DMS53 treated with DMSO at 0.1 percent for 48 hours (cell line): ENCODE data around the gene ACP7.
"Not testable (repeated sequence)": the region's sequence is repeated elsewhere in the genome, so short reads cannot be mapped to it uniquely, and the experiment has no call there.

Experiments used
- DNase-seq: peaks from one replicate; lab custom pipeline; 2025; ENCODE audit not compliant: unreplicated experiment; lab: John Stamatoyannopoulos, UW

The ACP7 gene

DNA sequence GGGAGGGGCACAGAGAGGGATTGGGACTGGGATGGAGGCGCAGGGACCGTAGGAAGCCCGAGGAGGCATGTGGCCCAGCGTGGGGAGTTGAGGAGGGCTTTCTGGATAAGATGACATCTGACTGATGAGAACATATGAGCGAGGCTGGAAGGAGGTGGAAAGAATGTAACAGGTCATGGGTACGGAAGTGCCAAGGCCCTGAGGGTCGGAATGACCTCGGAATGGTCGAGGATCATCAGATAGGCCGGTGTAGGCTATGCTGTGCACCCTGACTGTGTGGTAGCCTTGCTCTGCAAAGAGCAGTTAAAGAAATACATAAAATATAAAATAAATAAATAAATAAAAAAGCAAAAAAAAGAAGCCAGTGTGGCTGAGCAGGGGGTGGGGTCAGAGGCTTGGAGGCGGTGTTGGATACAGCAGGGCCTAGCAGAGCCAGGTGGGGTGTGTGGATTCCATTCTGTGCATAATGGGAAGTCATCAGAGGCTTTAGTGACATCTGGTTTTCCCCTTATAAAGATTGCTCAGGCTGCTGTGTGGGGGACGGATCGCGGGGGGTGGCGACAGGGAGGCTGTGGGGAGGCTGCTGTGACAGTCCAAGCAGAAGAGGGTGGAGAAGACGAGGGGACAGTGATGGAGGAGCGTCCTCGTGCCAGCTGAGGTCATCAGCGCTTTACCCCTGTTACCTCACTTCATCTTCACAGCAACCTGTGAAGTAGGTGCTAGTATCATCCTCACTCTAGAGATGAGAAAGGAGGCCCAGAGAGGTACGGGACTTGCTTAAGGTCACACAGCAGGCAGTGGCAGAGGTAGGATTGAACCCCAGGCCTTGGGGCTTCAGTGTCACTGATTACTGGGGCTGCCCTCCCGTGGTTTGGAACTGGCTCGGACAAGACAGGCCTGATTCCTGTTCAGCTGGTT is 46.4 kb downstream of the ACP7 start:
- no peak for DNase-seq

DNA sequence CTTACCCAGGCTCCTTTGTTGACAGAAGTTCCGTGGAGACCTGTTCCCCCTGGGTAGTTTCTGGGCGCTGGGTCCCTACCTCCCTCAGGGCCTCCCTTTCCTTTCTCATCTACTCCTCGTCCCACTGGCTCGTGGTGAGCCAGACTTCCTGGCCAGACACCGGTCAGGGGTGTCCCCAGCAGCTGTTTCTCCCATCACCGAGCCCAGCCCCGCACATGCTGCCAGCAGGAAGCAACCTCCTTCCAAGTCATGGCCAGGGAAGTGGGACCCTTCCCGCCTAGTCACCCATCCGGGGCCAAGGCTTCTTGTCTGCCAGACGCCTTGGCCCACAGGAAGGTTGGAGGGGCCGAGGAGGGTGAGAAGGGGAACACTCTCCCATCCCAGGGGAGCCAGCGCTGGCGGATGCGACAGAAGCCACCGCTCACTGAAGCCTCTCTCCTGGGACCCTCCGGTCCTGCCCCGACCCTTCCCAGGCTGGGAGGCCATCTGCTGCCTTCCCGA is 47.1 kb downstream of the ACP7 start:
- DNase-seq = no peak

DNA sequence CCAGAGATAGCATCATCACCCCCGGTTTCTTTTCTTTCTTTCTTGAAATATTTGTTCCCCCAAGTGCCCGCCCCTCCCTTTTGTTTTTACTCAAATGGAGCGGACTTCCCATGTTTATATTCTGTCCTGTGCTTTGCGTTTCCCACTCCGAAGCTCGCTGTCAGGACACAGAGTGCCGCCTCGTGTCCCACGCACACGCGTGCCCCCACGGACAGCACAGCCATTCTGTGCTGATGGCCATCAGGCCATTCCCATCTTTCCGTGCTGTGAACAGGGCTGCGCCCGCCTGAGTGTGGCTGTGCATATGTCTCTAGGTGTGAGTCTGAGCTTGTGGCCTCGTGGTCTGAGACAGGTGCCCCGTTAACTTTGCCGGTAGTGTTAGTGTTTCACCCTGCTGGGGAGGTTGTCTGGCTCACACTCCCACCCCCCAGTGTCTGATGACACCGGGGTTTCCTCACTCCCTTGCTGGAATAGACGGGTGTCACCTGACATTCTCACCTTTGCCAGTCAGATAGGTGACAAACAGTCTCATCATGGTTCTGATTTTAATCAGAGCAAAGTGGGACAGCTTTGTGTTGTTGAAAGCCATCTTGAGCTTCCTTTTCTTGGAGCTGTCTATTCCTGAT is 48.3 kb downstream of the ACP7 start:
- no peak for DNase-seq

DNA sequence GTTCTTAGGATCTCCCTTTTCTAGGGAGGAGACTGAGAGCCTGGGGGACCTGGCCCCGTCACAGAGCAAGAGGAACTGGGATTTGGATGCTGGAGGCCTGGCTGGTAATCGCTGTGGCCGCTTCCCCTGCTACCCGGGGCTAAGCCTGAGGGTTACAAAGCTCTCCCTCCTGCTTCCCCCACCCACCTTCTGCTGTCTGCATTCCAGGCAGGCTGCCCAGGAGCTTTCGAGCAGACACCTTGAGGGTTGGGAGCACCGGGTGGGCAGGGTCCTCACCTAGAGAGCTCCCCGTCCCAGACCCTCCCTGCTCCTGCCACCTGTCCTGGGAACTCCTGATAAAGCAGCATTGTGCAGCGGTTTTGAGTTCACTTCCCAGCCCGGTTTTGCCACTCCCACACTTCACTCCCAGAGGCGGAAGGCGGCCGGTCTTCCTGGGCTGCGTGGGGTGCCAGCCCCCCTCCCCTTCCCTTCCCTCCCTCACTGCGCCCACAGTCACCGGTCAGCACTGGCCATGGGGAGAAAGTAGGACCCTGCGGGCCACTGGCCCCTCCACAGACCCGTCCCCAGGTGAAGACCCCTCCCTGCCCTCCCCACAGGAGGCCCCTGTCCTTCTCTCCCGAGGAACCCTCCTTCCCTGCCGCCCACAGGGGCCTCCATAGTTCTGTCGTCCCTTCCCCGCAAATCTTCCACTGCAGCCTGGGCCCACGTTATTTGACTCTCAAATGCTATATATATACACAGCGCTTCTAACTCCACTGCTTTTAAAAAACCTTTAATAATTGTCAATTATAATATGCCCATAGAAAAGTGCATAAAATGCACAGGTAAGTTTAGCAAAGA is 49.5 kb downstream of the ACP7 start:
- DNase-seq = no peak

DNA sequence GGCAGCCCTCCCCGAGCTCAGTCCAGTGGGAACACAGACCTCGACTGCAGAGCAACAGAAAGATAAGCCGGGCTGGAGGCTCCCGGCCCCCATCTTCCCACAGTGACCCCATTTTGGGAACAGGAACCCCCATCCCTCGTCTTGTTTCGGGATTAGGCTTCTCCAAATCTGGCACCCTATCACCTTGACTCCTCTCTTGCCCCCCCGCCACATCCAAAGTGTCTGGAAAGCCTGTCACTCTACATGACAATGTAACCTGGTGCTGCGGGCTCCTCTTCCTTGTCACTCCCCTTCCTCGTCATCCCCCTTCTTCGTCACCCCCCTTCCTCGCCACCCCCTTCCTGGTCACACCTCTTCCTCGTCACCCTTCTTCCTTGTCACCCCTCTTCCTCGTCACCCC is 51.5 kb downstream of the ACP7 start:
- no peak for DNase-seq

DNA sequence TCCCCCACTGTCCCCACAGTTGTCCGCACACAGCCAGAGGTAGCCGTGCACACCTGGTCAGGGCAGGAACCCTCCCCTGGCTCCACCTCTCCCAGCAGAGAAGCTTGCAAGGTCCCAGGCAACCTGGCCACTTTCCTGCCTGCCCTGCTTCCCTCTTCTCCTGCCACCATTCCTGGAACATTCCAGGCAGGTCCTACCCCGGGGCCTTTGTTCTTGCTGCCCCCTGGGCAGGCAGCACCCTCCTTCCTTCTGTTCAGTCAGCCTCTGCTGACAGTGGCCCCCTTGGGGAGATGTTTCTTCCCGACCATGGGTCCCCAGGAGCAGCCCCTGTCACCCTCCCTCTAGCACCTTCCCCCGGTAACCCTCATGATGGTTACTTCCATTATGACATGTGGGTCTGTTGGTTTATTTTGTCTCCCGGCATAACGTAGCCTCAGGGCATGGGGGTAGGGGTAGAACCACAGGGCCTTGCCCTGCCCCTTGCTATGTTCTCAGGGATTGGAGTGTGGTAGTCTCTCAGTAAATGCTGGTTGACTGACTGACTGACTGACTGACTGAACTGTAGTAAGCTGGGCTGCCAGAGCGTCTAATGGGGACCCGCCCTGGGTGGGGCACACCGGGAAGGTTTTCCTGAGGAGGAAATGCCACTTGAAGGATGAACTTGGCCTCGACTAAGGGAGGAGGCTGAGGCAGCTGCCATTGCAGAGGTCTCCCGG is 52.2 kb downstream of the ACP7 start:
- DNase-seq = no peak

DNA sequence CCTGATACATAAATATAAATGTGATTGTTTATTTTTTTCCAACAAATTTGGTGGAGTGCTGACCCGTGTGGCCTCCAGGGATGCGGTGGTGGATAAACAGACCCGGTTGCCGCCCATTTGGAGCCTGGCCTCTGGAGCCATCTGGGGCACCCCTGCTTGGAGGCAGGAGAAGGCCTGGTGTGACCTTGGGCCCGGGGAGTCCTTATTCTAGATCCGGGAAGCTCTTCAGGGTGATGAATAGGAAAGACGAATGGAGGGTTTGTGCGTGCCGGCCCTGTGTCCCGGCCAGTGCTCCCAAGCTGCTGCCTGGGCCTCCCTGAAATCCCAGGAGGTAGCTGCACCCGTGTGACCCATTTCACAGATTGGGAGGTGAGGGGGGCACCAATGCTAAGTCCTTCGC is 53.0 kb downstream of the ACP7 start:
- DNase-seq = no peak

DNA sequence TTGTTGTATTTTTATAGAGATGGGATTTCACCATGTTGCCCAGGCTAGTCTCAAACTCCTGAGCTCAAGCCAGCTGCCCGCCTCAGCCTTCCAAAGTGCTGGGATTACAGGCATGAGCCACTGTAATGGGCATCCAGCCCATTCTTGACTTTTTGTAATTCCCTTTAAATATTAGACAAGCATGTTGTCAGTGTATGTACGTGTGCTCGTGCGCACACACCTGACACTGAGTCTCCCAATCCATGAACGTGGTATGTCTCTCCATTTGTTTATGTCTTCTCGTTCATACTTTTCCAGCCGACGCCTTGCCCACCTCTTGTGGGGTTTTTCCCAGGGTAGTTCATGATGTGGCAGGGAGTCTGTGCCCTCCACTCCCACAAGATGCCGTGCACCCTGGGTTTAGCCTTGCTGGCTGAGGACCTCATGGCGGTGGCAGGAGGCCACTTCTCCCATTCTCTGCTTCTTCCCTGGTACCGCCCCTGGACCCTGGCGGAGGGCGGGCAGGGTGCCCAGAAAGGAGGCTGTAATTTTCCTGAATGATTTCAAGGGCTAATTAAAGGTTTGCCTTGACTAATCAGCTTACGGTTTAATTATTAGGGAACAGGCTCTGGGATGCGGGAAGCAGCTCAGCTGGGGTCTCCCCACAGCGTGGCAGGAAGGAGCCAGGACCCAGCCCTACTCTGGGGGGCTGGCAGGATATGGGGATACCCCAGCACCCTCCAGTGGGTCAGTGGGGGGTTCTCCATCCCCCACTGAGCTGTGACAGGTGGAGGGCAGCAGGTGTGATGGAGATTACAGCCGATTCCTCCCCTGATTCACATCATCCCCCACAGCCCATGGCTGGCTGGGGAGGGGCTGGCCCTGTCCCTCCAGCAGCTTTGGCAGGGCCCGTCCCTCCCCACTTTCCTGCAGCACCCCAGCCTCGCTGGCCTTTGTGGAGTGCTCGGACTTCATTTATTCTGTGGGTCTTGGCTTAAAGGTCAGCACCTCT is 54.3 kb downstream of the ACP7 start:
- no peak for DNase-seq

DNA sequence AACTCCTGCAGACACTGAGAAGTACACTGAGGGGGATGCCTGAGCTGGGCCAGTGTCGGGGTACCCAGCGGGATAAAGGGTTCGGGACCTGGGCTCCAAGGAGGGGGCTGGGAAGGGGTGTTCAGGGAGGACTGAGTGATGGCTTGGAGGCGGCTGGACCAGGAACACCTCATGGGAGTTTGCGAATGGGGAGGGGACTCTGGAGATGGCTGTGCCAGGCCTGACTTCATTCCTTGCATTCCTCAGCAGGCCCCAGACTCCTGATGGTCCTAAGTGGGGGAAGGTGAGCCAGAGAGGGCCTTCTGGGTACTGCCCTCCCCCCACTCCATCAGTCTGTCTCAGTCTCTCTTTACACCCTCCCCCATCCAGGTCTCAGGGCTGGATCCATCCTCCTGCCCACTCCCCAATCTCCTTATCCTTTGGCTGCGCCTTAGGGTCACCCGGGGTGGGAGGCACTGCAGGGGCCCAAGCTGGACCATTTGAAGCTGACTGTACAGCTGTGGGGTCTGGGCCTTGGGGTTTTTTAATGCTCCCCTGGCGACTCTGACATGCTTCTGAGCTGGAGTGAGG is 55.2 kb downstream of the ACP7 start:
- no peak for DNase-seq

DNA sequence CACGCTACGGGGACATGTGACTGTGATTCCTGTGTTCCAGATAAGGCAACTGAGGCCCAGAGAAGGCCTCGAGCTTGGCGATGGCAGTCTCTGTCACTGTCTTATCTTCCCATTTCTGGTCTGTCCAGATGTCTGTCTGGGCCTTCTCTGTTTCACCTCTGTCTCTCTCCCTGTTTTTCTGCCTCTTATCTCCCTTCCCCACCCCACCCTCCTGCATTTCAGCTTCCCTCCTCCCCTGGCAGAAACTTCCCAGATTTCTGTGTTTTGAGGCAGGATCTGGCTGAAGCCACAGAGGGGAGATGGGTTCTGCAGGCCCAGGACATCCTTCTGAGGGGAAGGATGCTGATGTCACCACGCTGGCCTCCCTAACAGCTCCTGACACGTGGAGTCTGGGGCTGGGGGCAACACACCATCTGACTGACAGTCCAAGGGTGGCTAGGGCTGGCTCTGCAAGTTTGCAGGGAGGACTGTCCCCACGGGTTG is 55.8 kb downstream of the ACP7 start:
- DNase-seq = no peak

DNA sequence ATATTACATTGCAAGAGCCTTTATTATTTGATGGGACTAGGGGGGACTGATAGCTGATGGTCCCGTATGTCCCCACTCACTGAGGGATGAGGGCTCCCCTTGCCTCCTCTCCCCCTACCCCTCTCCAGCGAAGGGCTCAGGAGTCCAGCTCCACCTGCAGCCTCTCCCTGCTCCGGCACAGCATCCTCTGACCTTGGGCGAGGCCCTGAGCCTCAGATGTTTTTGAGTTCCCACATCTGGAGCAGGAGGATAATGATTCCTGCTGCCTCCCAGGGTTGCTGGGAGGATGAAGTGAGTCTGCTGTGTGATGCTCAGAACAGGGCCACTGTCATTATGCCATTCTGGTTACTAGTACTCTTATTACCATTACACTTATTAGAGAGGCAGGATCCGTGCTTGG is 56.4 kb downstream of the ACP7 start:
- DNase-seq = no peak

DNA sequence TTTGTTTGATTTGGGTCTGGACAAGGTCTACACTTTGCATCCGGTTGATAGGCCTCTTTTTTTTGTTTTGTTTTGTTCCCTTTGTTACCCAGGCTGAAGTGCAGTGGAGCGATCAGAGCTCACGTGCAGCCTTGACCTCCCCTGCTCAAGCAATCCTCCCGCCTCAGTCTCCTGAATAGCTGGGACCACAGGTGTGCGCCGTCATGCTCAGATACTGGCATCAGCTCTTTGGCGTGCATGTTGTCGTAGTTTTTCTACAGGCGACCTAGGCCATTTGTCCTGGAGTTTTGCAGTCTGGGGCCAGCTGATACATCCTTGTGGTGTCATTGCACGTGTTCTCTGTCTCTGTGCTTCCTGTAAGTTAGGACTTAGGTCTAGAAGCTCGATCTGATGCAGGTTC is 57.8 kb downstream of the ACP7 start:
- DNase-seq = no peak

DNA sequence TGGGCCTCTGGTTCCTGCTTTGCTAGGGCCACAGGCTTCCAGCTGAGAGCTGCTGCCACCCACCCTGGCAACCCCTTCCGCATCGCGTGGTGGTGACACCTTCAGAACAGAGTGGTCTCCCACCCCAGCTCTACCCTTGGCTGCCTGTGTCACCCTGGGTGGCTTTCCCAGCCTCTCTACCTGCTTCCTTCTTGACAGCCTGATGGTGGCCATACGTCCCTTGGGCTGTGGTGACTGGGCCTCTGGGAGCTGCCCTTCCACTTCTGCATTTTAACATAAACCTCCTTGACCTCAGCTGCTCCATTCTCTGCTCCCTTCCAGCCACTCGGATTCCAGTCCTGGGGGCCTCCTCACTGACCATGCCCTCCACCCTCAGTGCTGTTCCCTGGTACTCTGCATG is 58.5 kb downstream of the ACP7 start:
- no peak for DNase-seq

DNA sequence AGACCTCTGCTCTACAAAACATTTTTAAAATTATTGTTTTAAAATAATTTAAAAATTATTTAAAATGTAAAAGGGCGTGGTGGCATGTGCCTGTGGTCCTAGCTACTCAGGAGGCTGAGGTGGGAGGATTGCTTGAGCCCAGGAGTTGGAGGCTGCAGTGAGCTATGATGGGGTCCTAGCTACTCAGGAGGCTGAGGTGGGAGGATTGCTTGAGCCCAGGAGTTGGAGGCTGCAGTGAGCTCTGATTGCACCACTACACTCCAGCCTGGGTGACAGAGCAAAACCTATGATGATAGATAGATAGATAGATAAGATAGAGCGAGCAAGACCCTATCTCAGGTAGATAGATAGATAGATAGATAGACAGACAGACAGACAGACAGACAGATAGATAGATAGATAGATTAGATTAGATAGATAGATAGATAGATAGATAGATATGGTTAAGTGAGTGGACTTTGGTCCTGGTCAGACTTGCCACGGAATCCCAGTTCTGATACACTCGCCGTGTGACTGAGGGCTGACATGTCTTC is 59.7 kb downstream of the ACP7 start:
- DNase-seq = not testable (repeated sequence)

DNA sequence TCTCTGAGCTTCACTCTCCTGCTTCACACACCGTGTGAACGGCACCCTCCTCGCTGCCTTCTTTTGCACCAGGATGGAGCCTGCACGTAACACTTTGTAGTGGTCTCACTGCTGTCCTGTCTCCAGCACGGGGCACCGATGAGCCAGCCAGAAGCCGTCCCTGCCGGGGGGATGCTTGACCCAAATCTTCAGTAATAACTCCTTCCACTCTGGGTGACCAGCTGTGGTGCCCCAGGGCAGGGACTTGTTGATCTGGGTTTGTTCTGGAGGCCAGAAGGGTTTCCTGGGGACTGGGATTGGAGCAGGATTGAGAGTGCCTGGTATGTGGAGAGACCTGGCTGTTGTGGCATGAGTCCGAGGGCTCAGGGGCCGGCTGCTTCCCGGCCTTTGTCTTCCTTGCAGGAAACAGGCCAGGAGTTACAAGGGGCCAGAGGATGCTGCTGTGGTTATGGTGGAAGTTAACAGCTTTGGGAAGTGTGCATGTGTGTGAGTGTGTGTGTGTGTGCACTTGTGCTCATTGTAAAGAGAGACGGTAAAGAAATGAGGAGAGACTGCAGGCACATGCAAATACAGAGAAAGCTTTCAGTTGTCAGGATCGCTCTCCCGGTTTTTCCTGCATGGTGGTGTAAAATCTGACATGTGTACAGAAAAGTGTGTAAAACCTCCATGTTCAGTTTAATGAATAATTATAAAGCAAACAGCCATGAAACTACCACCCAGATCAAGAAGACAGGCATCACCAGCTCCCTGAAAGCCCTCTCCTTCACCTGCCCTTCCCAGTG is 60.3 kb downstream of the ACP7 start:
- DNase-seq = no peak

DNA sequence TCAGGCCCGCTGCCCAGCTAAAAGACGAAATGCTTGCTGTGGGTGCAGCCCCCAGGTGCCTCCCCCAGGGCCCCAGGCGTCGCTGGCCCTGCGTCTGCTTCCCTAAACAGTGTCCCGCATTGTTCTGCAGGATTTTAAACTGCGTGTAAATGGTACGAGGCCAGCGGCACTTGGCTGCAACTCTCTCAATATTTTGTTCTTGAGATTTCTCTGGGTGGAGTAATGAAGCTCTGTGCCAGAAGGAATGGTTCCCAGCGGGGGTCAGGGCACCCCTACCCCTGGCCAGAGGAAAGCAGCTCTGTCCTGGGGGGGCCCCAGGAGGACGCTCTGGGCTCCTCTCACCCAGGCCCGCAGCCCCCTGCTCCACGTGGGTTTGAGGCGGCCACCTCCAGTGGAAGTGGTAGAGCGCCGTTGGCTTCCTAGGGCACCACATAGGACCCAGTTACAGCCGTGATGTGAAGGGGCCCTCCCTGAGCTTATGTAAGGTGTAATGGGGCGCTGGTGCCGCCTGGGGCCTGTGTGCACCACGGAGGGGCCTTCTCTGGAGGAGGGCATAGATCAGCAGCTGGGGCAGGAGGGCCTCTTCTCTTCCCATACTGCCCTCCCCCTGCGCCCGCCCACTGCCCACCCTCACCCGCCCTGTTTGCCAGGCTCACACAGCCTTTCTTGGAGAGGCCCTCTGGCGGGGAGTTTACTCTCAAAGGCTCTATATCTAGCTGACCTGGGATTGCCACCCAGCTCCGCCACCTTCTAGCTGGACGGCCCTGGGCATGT is 61.2 kb downstream of the ACP7 start:
- DNase-seq = no peak

DNA sequence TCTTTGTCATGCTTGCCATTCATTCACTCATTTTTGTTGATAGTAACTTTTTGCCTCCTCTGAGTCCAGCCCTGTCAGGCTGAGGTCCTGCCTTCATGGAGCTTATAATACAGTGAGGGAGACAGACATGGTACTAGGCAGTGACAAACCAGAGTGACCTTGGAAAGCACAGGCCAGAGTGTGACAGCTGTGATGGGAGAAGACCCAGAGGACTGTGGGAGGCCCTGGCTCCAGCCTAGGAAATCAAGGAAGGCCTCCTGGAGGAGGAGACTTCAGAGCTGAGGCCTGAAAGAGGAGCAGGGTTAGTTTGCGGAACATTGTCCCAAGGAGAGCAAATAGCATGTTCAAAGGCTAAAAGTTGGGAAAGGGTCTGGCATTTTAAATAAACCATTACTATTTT is 61.9 kb downstream of the ACP7 start:
- no peak for DNase-seq
